Body of pancreas (tissue), 4 donors: ENCODE results near the gene BIRC6.
"Not testable (repeated sequence)": the region's sequence is repeated elsewhere in the genome, so short reads cannot be mapped to it uniquely, and the experiment has no call there.

Source experiments
- POLR2A ChIP-seq, 3 donors: fragments of 450-650 bp; IDR thresholded peaks; one replicate each; pipeline ENCODE4 v1.6.1; 2016; ENCODE audit warnings: antibody characterized with exemption in 3 of 3, mild to moderate bottlenecking in 2 of 3
- TF ChIP-seq, protein P1 (sequence below), 7 experiments: fragments of 450-650 bp in 4 of 7; fragments of 200-600 bp in 3 of 7; sonication (generic) in 3 of 7; IDR thresholded peaks; one replicate each; pipeline ENCODE4 v1.5.1; 2016 to 2019; ENCODE audit warnings: antibody characterized with exemption in 7 of 7

DNA sequence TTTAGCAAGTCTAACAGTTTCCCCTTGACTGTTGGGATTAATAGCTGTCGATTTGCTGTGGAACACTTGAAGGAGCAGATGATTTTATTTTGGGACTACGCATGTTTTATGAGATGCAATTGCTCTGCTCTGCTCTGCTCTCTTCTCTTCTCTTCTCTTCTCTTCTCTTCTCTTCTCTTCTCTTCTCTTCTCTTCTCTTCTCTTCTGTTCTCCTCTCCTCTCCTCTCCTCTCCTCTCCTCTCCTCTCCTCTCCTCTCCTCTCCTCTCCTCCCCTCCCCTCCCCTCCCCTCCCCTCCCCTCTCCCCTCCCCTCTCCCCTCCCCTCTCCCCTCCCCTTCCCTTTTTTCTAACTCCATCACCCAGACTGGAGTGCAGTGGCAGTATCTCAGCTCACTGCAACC lies 104.0 kb downstream of the BIRC6 start:
- TF ChIP-seq, protein P1, sequence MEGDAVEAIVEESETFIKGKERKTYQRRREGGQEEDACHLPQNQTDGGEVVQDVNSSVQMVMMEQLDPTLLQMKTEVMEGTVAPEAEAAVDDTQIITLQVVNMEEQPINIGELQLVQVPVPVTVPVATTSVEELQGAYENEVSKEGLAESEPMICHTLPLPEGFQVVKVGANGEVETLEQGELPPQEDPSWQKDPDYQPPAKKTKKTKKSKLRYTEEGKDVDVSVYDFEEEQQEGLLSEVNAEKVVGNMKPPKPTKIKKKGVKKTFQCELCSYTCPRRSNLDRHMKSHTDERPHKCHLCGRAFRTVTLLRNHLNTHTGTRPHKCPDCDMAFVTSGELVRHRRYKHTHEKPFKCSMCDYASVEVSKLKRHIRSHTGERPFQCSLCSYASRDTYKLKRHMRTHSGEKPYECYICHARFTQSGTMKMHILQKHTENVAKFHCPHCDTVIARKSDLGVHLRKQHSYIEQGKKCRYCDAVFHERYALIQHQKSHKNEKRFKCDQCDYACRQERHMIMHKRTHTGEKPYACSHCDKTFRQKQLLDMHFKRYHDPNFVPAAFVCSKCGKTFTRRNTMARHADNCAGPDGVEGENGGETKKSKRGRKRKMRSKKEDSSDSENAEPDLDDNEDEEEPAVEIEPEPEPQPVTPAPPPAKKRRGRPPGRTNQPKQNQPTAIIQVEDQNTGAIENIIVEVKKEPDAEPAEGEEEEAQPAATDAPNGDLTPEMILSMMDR (IDR thresholded peaks at IDR 0.05) = not testable (repeated sequence)
- not testable (repeated sequence) for TF ChIP-seq POLR2A (IDR thresholded peaks at IDR 0.05)
